GM12874 (cell line): ENCODE data around the gene GAPDHS.

Experiments
- TF ChIP-seq, protein P1 (sequence below): IDR thresholded peaks from 2 replicates; pipeline ENCODE4 v1.5.1; 2011; ENCODE audit warnings: low read depth, mild to moderate bottlenecking, control low read depth, low read length, moderate library complexity; ENCODE audit not compliant: insufficient read depth

Gene GAPDHS

DNA sequence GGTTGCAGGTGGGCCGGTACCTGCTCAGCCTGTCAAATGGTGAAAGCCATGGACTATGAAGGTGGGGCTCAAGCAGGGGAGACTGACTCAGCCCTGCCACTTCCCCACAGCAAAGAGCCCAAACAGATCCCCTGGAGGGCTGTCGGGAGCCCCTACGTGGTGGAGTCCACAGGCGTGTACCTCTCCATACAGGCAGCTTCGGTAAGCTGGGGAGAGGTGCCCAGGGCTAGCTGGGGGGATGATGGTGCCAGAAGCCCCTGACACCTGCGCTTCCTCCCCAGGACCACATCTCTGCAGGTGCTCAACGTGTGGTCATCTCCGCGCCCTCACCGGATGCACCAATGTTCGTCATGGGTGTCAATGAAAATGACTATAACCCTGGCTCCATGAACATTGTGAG is 9.0 kb downstream of the GAPDHS start:
- TF ChIP-seq, protein P1, sequence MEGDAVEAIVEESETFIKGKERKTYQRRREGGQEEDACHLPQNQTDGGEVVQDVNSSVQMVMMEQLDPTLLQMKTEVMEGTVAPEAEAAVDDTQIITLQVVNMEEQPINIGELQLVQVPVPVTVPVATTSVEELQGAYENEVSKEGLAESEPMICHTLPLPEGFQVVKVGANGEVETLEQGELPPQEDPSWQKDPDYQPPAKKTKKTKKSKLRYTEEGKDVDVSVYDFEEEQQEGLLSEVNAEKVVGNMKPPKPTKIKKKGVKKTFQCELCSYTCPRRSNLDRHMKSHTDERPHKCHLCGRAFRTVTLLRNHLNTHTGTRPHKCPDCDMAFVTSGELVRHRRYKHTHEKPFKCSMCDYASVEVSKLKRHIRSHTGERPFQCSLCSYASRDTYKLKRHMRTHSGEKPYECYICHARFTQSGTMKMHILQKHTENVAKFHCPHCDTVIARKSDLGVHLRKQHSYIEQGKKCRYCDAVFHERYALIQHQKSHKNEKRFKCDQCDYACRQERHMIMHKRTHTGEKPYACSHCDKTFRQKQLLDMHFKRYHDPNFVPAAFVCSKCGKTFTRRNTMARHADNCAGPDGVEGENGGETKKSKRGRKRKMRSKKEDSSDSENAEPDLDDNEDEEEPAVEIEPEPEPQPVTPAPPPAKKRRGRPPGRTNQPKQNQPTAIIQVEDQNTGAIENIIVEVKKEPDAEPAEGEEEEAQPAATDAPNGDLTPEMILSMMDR = no peak

DNA sequence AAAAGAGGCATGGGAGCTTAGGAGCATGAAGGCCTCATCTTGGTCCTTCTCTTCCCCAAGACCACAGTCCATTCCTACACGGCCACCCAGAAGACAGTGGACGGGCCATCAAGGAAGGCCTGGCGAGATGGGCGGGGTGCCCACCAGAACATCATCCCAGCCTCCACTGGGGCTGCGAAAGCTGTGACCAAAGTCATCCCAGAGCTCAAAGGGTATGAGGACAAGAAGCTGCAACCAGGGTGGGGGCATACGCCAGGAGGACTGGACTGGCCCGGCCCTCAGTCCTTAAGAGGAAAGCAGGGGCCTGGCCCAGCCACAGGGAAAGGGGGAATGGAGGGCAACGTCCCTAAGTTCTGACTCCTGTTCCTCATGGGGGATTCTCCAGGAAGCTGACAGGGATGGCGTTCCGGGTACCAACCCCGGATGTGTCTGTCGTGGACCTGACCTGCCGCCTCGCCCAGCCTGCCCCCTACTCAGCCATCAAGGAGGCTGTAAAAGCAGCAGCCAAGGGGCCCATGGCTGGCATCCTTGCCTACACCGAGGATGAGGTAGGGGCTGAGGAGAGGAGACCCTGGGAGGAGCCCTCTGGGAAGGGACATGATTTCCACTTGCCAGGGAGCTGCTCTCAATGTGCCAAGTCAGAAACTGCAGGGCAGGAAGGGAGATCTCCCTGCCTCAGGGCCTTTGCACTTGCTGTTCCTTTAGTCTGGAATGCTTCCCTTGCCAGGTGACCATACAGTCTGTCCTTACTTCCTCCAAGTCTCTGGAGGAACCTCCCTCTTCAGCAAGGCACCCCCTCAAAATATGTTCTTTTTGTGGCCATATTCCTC is 10.2 kb downstream of the GAPDHS start:
- TF ChIP-seq, protein P1 = no peak

DNA sequence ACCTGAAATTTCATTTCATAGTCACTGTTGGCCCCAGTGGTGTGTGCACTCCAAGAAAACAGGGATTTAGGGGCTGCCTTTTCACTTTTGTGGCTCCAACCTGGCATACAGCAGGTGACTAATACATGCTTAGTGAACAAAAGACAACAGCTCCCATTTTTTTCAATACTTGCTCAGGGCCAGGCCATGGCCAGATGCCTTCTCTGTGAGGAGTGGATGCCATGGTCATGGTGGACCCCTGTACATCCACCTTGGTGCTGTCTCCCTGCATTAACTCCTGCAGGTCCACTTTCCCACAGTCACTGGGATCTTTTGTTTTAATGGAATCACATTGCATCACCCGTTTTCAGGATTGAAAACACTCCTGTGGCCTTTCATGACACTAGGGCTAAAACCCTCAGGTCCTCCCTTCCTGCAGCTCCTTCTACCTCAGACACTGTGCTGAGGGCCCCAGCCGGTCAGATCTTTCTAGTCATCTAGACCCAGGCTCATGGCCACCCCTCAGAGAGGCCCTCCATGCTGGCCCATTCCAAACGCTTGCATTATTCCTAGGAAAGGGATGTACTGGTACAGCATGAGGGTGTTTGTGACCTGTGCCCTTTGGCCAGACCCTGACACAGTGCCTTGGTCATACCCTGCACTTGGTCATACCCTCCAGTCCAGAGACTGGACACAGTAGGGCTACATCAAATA is 11.0 kb downstream of the GAPDHS start:
- TF ChIP-seq, protein P1 = no peak

DNA sequence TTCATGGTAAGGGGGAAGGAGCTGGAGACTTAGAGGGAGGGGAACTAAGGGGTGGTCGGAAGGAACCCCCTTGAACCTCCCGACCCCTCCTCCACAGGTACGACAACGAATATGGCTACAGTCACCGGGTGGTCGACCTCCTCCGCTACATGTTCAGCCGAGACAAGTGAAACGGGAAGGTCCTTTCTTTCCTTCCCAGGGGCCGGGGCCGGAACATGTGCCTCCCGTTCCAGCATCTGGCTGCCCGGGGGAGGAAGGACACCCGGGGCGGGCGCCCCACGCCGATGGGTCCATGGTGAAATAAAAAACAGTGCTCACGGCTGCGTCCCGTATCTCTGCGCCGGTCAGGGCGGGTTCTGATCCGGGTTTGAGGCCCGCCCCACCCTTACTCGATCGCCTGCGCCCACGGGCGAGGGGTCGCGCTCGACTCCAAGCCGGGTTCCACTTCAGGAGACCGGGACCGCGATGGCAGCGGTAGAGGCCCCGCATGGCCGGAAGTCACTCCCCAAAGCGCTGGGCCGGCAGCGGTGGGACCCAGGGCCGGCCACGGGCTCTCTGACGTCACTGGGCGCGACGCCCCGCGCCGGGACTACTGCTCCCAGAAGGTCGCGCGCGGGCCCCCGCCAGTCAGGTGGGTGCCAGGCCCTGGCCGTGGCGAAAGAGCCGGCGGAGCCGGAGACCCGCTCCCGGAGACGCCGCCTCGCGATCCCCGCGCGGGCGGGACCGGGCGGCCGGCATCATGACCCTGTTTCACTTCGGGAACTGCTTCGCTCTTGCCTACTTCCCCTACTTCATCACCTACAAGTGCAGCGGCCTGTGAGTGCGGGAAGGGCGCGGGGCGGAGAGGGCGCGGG is 12.0 kb downstream of the GAPDHS start, which contains the start of gene TMEM147:
TSS of gene TMEM147 (plus strand) at position 626 of the 854 bp plus-strand sequence. CDS start at position 740, 114 bp downstream.
- TF ChIP-seq, protein P1 = no peak

DNA sequence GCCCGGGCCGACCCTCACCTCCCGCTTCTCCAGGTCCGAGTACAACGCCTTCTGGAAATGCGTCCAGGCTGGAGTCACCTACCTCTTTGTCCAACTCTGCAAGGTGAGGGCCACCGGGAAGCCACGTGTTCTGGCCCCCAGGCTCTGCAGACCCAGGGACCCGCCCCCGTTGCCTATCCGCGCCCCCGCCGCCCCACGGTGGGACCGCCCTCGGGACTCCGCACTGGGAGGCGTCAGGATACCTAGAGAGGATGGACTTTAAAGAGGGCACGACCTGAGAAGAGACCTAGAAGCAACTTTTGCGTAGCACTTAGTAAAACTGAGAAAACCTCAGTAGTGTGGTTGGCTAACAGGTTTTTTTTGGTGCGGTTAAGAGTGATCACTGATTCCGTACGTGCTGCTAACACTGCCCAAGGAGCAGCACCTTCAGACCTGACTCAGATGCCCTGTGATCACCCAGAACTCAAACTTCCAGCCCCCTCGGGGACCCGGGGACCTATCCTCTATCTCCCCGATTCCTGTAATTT is 12.7 kb downstream of the GAPDHS start:
- TF ChIP-seq, protein P1 = no peak

DNA sequence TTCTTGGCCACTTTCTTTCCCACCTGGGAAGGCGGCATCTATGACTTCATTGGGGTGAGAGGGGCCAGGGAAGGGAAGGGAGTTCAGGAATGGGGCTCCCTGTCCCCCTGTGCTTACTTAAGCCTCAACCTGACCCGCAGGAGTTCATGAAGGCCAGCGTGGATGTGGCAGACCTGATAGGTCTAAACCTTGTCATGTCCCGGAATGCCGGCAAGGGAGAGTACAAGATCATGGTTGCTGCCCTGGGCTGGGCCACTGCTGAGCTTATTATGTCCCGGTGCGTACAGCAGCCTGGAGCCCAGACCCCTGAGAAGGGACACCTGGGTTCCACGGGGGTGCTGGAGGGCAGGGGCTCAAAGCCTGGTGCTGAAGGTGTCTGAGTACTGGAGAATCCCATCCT is 13.3 kb downstream of the GAPDHS start:
- TF ChIP-seq, protein P1 = no peak
